Inflammatory macrophage treated with lipopolysaccharide for 1 hour (primary cell): ENCODE measurements around the gene CDK3.
"Not testable (repeated sequence)": the region's sequence is repeated elsewhere in the genome, so short reads cannot be mapped to it uniquely, and the experiment has no call there.

Experiments used
- DNase-seq, 2 donors: peaks; one replicate each; pipeline ENCODE4 v3.0.0-alpha.2; 2020 to 2022

Gene CDK3

GRCh38 chr17:76017481-76018339 is 17.1 kb downstream of the CDK3 start:
- no peak for DNase-seq

GRCh38 chr17:76018340-76018680 is 17.7 kb downstream of the CDK3 start:
- DNase-seq: no peak

- DNase-seq: no peak
Observed at GRCh38 chr17:76018801-76019200, 18.1 kb downstream of the CDK3 start.

- no peak for DNase-seq
Observed at GRCh38 chr17:76019833-76020467, 19.3 kb downstream of the CDK3 start.

- DNase-seq: no peak
Observed at GRCh38 chr17:76022285-76022684, 21.6 kb downstream of the CDK3 start.

GRCh38 chr17:76022973-76023899 is 22.6 kb downstream of the CDK3 start:
- no peak for DNase-seq

GRCh38 chr17:76023900-76024237 is 23.2 kb downstream of the CDK3 start:
- no peak for DNase-seq

GRCh38 chr17:76024353-76024752 is 23.7 kb downstream of the CDK3 start:
- DNase-seq: no peak

GRCh38 chr17:76025294-76025693 is 24.6 kb downstream of the CDK3 start:
- no peak for DNase-seq

- DNase-seq: no peak
Observed at GRCh38 chr17:76026714-76027158, 26.1 kb downstream of the CDK3 start.

- DNase-seq: peak; percentile 22 to 57
Observed at GRCh38 chr17:76027159-76027839, 26.6 kb downstream of the CDK3 start, which contains the start of gene EVPL. EVPL (minus strand) TSS chr17:76027306; CDS start chr17:76027198, 108 bp downstream.

GRCh38 chr17:76032073-76032779 is 31.6 kb downstream of the CDK3 start:
- DNase-seq: no peak

GRCh38 chr17:76032780-76033108 is 32.1 kb downstream of the CDK3 start:
- no peak for DNase-seq

GRCh38 chr17:76033139-76033538 is 32.5 kb downstream of the CDK3 start:
- DNase-seq: no peak

GRCh38 chr17:76034428-76035350 is 34.0 kb downstream of the CDK3 start:
- no peak for DNase-seq

GRCh38 chr17:76036497-76037261 is 36.0 kb downstream of the CDK3 start:
- DNase-seq: no peak

GRCh38 chr17:76038050-76038449 is 37.4 kb downstream of the CDK3 start:
- no peak for DNase-seq

GRCh38 chr17:76039121-76039520 is 38.5 kb downstream of the CDK3 start:
- DNase-seq: no peak

GRCh38 chr17:76040376-76040775 is 39.7 kb downstream of the CDK3 start:
- DNase-seq: no peak

GRCh38 chr17:76042868-76043267 is 42.2 kb downstream of the CDK3 start:
- DNase-seq: not testable (repeated sequence)
